GM08714 (cell line): ENCODE data around the gene RIMS3.
"Not testable (repeated sequence)": the region's sequence is repeated elsewhere in the genome, so short reads cannot be mapped to it uniquely, and the experiment has no call there.

Source experiments
- H3K4me3 ChIP-seq: fragments of 200-500 bp; sonication (Bioruptor generic); 2 replicates; pipeline ENCODE4 v1.5.1; 2014; ENCODE audit warnings: mild to moderate bottlenecking, low read length, inconsistent platforms
- ZNF274 ChIP-seq: IDR thresholded peaks from 2 replicates; pipeline ENCODE4 v1.6.1; 2012; ENCODE audit warnings: mild to moderate bottlenecking, low read depth, low read length

RIMS3 gene

GRCh38 chr1:40594187-40594531 is 71.3 kb downstream of the RIMS3 start:
- no peak overlapping the region for H3K4me3 ChIP-seq
- no peak for TF ChIP-seq ZNF274

GRCh38 chr1:40593449-40594186 is 71.9 kb downstream of the RIMS3 start:
- no peak for TF ChIP-seq ZNF274
- no peak overlapping the region for H3K4me3 ChIP-seq

GRCh38 chr1:40592107-40592803 is 73.2 kb downstream of the RIMS3 start:
- no peak for TF ChIP-seq ZNF274
- no peak overlapping the region for H3K4me3 ChIP-seq

- no peak overlapping the region for H3K4me3 ChIP-seq
- no peak for TF ChIP-seq ZNF274
These were observed 76.9 kb downstream of the RIMS3 start for GRCh38 chr1:40588586-40588985.

- H3K4me3 ChIP-seq: no peak overlapping the region
- TF ChIP-seq ZNF274: no peak
These were observed 81.5 kb downstream of the RIMS3 start for GRCh38 chr1:40583980-40584379.

GRCh38 chr1:40582116-40582515 is 83.4 kb downstream of the RIMS3 start:
- no peak overlapping the region for H3K4me3 ChIP-seq
- TF ChIP-seq ZNF274: no peak

- H3K4me3 ChIP-seq: no peak overlapping the region
- no peak for TF ChIP-seq ZNF274
These were observed 90.1 kb downstream of the RIMS3 start for GRCh38 chr1:40575336-40575735.

GRCh38 chr1:40574805-40575204 is 90.7 kb downstream of the RIMS3 start:
- H3K4me3 ChIP-seq: not testable (repeated sequence)
